HG03342 (cell line): ENCODE data around the gene IGSF6.
"Not testable (repeated sequence)": the region's sequence is repeated elsewhere in the genome, so short reads cannot be mapped to it uniquely, and the experiment has no call there.

ENCODE experiments used
- ATAC-seq: cut with Tn5 transposase; IDR thresholded peaks from one replicate; pipeline ENCODE4 v1.9.1; 2021; ENCODE audit warnings: mild to moderate bottlenecking, moderate library complexity; ENCODE audit not compliant: unreplicated experiment

IGSF6 gene

GRCh38 chr16:21652453-21652852, at the start of gene IGSF6:
Gene IGSF6 (minus strand): TSS chr16:21652608. CDS start chr16:21652598, 10 bp downstream.
- no peak for ATAC-seq

GRCh38 chr16:21701271-21701670, 48.9 kb upstream of the IGSF6 start:
- ATAC-seq = no peak

GRCh38 chr16:21698169-21699032, 46.0 kb upstream of the IGSF6 start:
- ATAC-seq = no peak

GRCh38 chr16:21697032-21697431, 44.6 kb upstream of the IGSF6 start:
- no peak for ATAC-seq

- ATAC-seq = no peak
These were observed 42.2 kb upstream of the IGSF6 start for GRCh38 chr16:21694609-21695008.

GRCh38 chr16:21690967-21691366, 38.6 kb upstream of the IGSF6 start:
- not testable (repeated sequence) for ATAC-seq

GRCh38 chr16:21689107-21689506, 36.7 kb upstream of the IGSF6 start:
- no peak for ATAC-seq

- no peak for ATAC-seq
These were observed 32.6 kb upstream of the IGSF6 start for GRCh38 chr16:21685034-21685455.

GRCh38 chr16:21684199-21684598, 31.8 kb upstream of the IGSF6 start:
- ATAC-seq = no peak

- no peak for ATAC-seq
These were observed 30.8 kb upstream of the IGSF6 start for GRCh38 chr16:21683184-21683583.

GRCh38 chr16:21680714-21681113, 28.3 kb upstream of the IGSF6 start:
- not testable (repeated sequence) for ATAC-seq

- ATAC-seq = not testable (repeated sequence)
These were observed 22.0 kb upstream of the IGSF6 start for GRCh38 chr16:21674456-21674855.

GRCh38 chr16:21673469-21673868, 21.1 kb upstream of the IGSF6 start:
- ATAC-seq = no peak

GRCh38 chr16:21667575-21667974, 15.2 kb upstream of the IGSF6 start:
- ATAC-seq = no peak

GRCh38 chr16:21666772-21667171, 14.4 kb upstream of the IGSF6 start:
- ATAC-seq = no peak

- no peak for ATAC-seq
These were observed 12.5 kb upstream of the IGSF6 start for GRCh38 chr16:21664801-21665492.

GRCh38 chr16:21663889-21664647, 11.7 kb upstream of the IGSF6 start, which contains the start of gene OTOA:
Gene OTOA (plus strand): TSS chr16:21663968. CDS start chr16:21678515, 14,547 bp downstream.
- ATAC-seq = no peak

GRCh38 chr16:21659124-21659523, 6.7 kb upstream of the IGSF6 start:
- ATAC-seq = no peak

GRCh38 chr16:21656795-21657768, 4.7 kb upstream of the IGSF6 start:
- no peak for ATAC-seq

GRCh38 chr16:21654881-21655280, 2.5 kb upstream of the IGSF6 start:
- ATAC-seq = no peak
